K562 (cell line): Measurements from ENCODE around the gene IL3RA. TPM values are rescaled to one million over a fixed set of nuclear protein-coding genes. Genes with fewer than 3 reads are reported as not detected.

Experiments used
- ATAC-seq: fragments of 200-7000 bp; cut with Tn5 transposase; 3 replicates; pipeline ENCODE4 v1.9.1; 2020; ENCODE audit warnings: moderate library complexity
- BruUV-seq: library from RNA; stranded (reverse); fragments of 400-500 nt; replicated peaks from 2 replicates; lab custom pipeline; 2021; lab: Mats Ljungman, UMichigan
- CTCF ChIA-PET: fragments of 300-600 bp; formaldehyde crosslinking; extraction: SDS; loops from one replicate; lab custom pipeline; 2021; ENCODE audit warnings: low intra/inter-chr PET ratio; lab: Yijun Ruan, JAX
- POLR2A ChIA-PET: fragments of 300-600, 350-650 bp; sonication (Branson Sonifier 250); formaldehyde crosslinking; extraction: SDS; loops from one replicate; lab custom pipeline; 2021; ENCODE audit warnings: antibody characterized with exemption, inconsistent platforms; lab: Yijun Ruan, JAX
- DNase-seq, 4 experiments: peaks; one replicate each; pipeline versions ENCODE4 v3.0.0 to v3.0.0-alpha.2; 2011 to 2018; ENCODE audit warnings: low spot score in 3 of 4, mixed read lengths in 3 of 4; ENCODE audit errors: extremely low read depth in 1 of 4
- FAIRE-seq: peaks from 2 replicates; lab custom pipeline; 2011; peaks lifted over from hg19 to GRCh38; lab: Jason Lieb, UNC
- H2AFZ ChIP-seq: 2 replicates; pipeline ENCODE4 v1.6.0; 2011; ENCODE audit warnings: low read depth, low read length, control low read depth, inconsistent platforms
- H3K27ac ChIP-seq: fragments of 200-600 bp; 3 replicates; pipeline ENCODE4 v1.8.0; 2011; ENCODE audit warnings: low read depth, mild to moderate bottlenecking, control low read depth, inconsistent platforms, low read length, moderate library complexity, mixed read lengths; ENCODE audit errors: extremely low read depth
- H3K27me3 ChIP-seq, 2 experiments: fragments of 300-600 bp in 1 of 2; 2 replicates in 1 of 2; 3 replicates in 1 of 2; pipeline versions ENCODE4 v1.6.0 to v1.8.0; 2011; ENCODE audit warnings: inconsistent platforms in 2 of 2, low read length in 2 of 2, mild to moderate bottlenecking in 1 of 2, mixed read lengths in 1 of 2, moderate library complexity in 1 of 2; ENCODE audit not compliant: control insufficient read depth in 2 of 2, insufficient read depth in 2 of 2
- H3K36me3 ChIP-seq: fragments of 300-600 bp; 3 replicates; pipeline ENCODE4 v1.8.0; 2011; ENCODE audit warnings: mild to moderate bottlenecking, low read length, inconsistent platforms; ENCODE audit not compliant: control insufficient read depth, insufficient read depth
- H3K4me1 ChIP-seq, 2 experiments: fragments of 200-600 bp in 1 of 2; replicated peaks in 1 of 2; 2 replicates in 1 of 2; 3 replicates in 1 of 2; pipeline versions ENCODE4 v1.5.1 to v1.8.0; 2011; ENCODE audit warnings: inconsistent platforms in 2 of 2, low read length in 2 of 2, mild to moderate bottlenecking in 1 of 2, mixed read lengths in 1 of 2, moderate library complexity in 1 of 2; ENCODE audit not compliant: control insufficient read depth in 2 of 2, insufficient read depth in 2 of 2
- H3K4me2 ChIP-seq: 2 replicates; pipeline ENCODE4 v1.6.1; 2011; ENCODE audit warnings: low read length, control low read depth, inconsistent platforms, mixed read lengths; ENCODE audit not compliant: insufficient read depth
- H3K4me3 ChIP-seq: fragments of 200-600 bp; sonication (generic), shearing (Covaris generic); 2 replicates; pipeline ENCODE4 v1.5.1; 2016; ENCODE audit warnings: control low read depth, inconsistent platforms
- H3K79me2 ChIP-seq: fragments of 200-600 bp; 3 replicates; pipeline ENCODE4 v1.8.0; 2011; ENCODE audit warnings: low read length, inconsistent platforms; ENCODE audit not compliant: control insufficient read depth, insufficient read depth
- H3K9ac ChIP-seq, 2 experiments: 2 replicates each; pipeline versions ENCODE4 v1.6.0 to v1.6.1; 2011; ENCODE audit warnings: low read depth in 2 of 2, low read length in 2 of 2, control low read depth in 1 of 2, inconsistent platforms in 1 of 2, mild to moderate bottlenecking in 1 of 2, mixed read lengths in 1 of 2; ENCODE audit not compliant: insufficient read depth in 1 of 2
- H3K9me1 ChIP-seq: one replicate; pipeline ENCODE4 v1.6.0; 2011; ENCODE audit warnings: inconsistent platforms, mild to moderate bottlenecking, low read length, moderate library complexity; ENCODE audit not compliant: control insufficient read depth, insufficient read depth
- H3K9me3 ChIP-seq: replicated peaks from 2 replicates; pipeline ENCODE4 v1.5.1; 2011; ENCODE audit warnings: low read depth, low read length, inconsistent platforms; ENCODE audit not compliant: control insufficient read depth, insufficient read depth
- H4K20me1 ChIP-seq: replicated peaks from 2 replicates; pipeline ENCODE4 v1.6.1; 2011; ENCODE audit warnings: low read length, inconsistent platforms, mixed read lengths; ENCODE audit not compliant: control insufficient read depth, insufficient read depth
- ATF1 ChIP-seq, 2 experiments: fragments of 450-650 bp in 1 of 2; IDR thresholded peaks; 2 replicates each; pipeline ENCODE4 v1.6.1; 2016; ENCODE audit warnings: missing compliant biosample characterization in 1 of 2, missing genetic modification characterization in 1 of 2
- IRF2 ChIP-seq: sonication (generic); formaldehyde crosslinking; IDR thresholded peaks from 2 replicates; pipeline ENCODE4 v1.8.1; 2022; ENCODE audit warnings: mild to moderate bottlenecking, missing genetic modification reagents
- NCOA6 ChIP-seq: fragments of 450-650 bp; IDR thresholded peaks from 2 replicates; pipeline ENCODE4 v1.6.1; 2017; ENCODE audit warnings: mild to moderate bottlenecking
- RBM17 ChIP-seq: fragments of 200-400 bp; formaldehyde crosslinking; IDR thresholded peaks from 2 replicates; pipeline ENCODE4 v1.6.1; 2017; ENCODE audit warnings: low read depth, mild to moderate bottlenecking, low read length, borderline replicate concordance
- RHOXF2B ChIP-seq: fragments of 250-450 bp; sonication (Bioruptor Pico); conservative IDR thresholded peaks from 2 replicates; pipeline ENCODE4 v1.5.1; 2021
- SLC30A9 ChIP-seq: fragments of 250-450 bp; sonication (Bioruptor Pico); IDR thresholded peaks from 2 replicates; pipeline ENCODE4 v1.8.0; 2022; ENCODE audit warnings: mild to moderate bottlenecking, moderate library complexity
- ZC3H8 ChIP-seq: fragments of 450-650 bp; IDR thresholded peaks from 2 replicates; pipeline ENCODE4 v1.6.1; 2017
- ZNF830 ChIP-seq: fragments of 250-450 bp; sonication (Bioruptor Pico); IDR thresholded peaks from 2 replicates; pipeline ENCODE4 v1.5.0; 2021; ENCODE audit warnings: mild to moderate bottlenecking
- WGBS: fragments of 100-300 bp; shearing (Covaris generic); methylation state at CpG from one replicate; pipeline ENCODE4 v1.1.6; 2016; ENCODE audit warnings: low coverage, mixed read lengths; ENCODE audit not compliant: insufficient coverage; ENCODE audit errors: missing lambda C conversion rate; 5-methylcytosine and 5-hydroxymethylcytosine counted together
- in situ Hi-C: fragments of 300-500 bp; cut with MboI; formaldehyde crosslinking; loops from 4 replicates; pipeline ENCODE4 v1.15.0; 2018; ENCODE audit warnings: inconsistent platforms, mixed read lengths
- intact Hi-C: fragments of 100-400 bp; cut with micrococcal nuclease; formaldehyde crosslinking; loops from 2 replicates; pipeline ENCODE4 v1.14.2; 2022
- polyA plus RNA-seq, 8 experiments: library from polyadenylated mRNA; depleted of rRNA in 4 of 8; stranded (reverse) in 5 of 8; unstranded in 3 of 8; fragments of >200 nt; fragmentation: Nextera tagmentation in 2 of 8; fragmentation: Illumina TruSeq in 1 of 8; extraction: Ambion mirVana in 2 of 8; extraction: Trizol in 1 of 8; gene quantifications; 2 replicates each; pipeline versions ENCODE4 v1.2.1 to v1.2.3, GENCODE V29; 2011 to 2014; ENCODE audit warnings: inconsistent platforms in 1 of 8, missing spikeins in 1 of 8
- total RNA-seq, 7 experiments: library from RNA; depleted of rRNA in 6 of 7; stranded (reverse); fragments of >200 nt in 6 of 7; fragmentation: Illumina TruSeq in 2 of 7; extraction: Trizol in 2 of 7; gene quantifications; 2 replicates each; pipeline versions ENCODE4 v1.2.1 to v1.2.3, GENCODE V29; 2011 to 2021; ENCODE audit warnings: low replicate concordance in 1 of 7
- TF ChIP-seq, protein P1 (sequence below): sonication (generic); formaldehyde crosslinking; IDR thresholded peaks from 2 replicates; pipeline ENCODE4 v1.8.1; 2023; ENCODE audit warnings: mild to moderate bottlenecking, missing genetic modification reagents, moderate library complexity

IL3RA gene
- total and polyA plus RNA-seq, 9 of the 15 experiments (the other 6 are each of a cell fraction or from before 2014, with no cell fraction given) = not detected

DNA sequence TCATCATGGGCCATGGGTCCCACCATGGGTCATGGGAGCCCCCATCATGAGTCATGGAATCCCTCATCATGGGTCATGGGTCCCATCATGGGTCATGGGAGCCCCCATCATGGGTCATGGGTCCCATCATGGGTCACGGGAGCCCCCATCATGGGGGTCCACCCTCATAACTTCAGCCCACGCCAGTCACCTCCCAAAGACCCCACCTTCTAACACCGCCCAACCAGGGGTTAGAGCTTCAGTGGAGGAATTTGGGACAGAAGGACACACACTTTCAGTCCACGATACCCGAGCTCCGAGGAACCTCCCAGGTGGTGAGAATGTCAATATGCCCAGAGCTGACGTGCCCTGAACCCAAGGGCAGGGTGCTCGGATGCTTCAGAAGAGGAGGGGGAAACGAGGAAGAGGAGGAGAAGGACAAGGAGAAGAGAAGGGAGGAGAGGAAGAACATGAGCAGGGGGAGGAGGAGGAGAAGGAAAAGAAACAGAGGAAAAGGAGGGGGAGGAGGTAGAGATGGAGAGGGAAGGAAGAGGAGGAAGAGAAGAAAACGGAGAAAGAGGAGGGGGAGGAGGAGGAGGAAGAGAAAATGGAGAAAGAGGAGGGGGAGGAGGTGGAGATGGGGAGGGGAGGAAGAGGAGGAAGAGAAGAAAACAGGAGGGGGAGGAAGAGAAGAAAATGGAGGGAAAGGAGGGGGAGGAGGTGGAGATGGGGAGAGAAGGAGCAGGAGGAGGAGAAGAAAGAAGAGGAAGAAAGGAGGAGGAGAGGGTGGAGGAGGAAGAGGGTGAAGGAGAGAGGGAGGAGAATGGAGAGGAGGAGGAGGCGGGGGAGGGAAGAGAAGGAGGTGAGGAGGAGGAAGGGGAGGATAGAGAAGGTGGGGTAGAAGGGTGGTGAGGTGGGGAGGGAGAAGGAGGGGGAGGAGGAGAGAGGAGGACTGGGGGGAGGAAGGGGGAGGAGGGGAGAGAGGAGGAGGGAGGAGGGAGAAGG is 17.7 kb downstream of the IL3RA start:
- DNase-seq (no peak), ATAC-seq (no peak), FAIRE-seq (no peak)
- Histone ChIP-seq H3K27me3 (no peaks in the 10 kb centered on the region), H3K4me2 (no peak overlapping the region), H3K27ac (no peak overlapping the region), H3K9ac (no peak overlapping the region), H4K20me1 (no peaks in the 10 kb centered on the region), H3K9me3 (no peaks in the 10 kb centered on the region), H3K79me2 (no peaks in the 10 kb centered on the region), H3K4me3 (no peak overlapping the region), H3K36me3 (no peaks in the 10 kb centered on the region), H3K9me1 (no peaks in the 10 kb centered on the region), H3K4me1 (no peaks in the 10 kb centered on the region), H2AFZ (no peak overlapping the region)
- intact Hi-C loops (no loop called here), in situ Hi-C loops (no loop called here)
- CTCF ChIA-PET = no interaction called here
- POLR2A ChIA-PET = no interaction called here
- no TSS peak for BruUV-seq
- TF ChIP-seq, protein P1, sequence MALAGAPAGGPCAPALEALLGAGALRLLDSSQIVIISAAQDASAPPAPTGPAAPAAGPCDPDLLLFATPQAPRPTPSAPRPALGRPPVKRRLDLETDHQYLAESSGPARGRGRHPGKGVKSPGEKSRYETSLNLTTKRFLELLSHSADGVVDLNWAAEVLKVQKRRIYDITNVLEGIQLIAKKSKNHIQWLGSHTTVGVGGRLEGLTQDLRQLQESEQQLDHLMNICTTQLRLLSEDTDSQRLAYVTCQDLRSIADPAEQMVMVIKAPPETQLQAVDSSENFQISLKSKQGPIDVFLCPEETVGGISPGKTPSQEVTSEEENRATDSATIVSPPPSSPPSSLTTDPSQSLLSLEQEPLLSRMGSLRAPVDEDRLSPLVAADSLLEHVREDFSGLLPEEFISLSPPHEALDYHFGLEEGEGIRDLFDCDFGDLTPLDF (CRISPR knock-in tag) = no peak
- TF ChIP-seq RHOXF2B (CRISPR knock-in tag) = no peak
- TF ChIP-seq ATF1 (CRISPR knock-in tag; IDR thresholded peaks at IDR 0.05) = no peak
- no peak for TF ChIP-seq ATF1 (tag; IDR thresholded peaks at IDR 0.05)
- no peak for TF ChIP-seq RBM17
- TF ChIP-seq ZC3H8 = no peak
- no peak for TF ChIP-seq SLC30A9 (CRISPR knock-in tag)
- no peak for TF ChIP-seq NCOA6
- TF ChIP-seq IRF2 (CRISPR knock-in tag) = no peak
- TF ChIP-seq ZNF830 (CRISPR knock-in tag) = no peak
- WGBS = 4% methylated on average over 5 of the region's 11 CpGs
